Stomach smooth muscle (tissue), 2 donors: ENCODE measurements around the gene MBNL1.
A peak's percentile ranks its signal among the peaks of the same experiment; 100 is the strongest.

Experiments used
- H3K27ac ChIP-seq: one replicate; pipeline ENCODE4 v1.7.0; 2013; ENCODE audit warnings: mild to moderate bottlenecking, low read length, inconsistent platforms
- H3K27me3 ChIP-seq, 2 donors: one replicate each; pipeline ENCODE4 v1.7.0; 2013; ENCODE audit warnings: low read length in 2 of 2; ENCODE audit not compliant: insufficient read depth in 2 of 2, control insufficient read depth in 1 of 2
- H3K36me3 ChIP-seq, 2 donors: one replicate each; pipeline ENCODE4 v1.7.0; 2013; ENCODE audit warnings: low read length in 2 of 2; ENCODE audit not compliant: control insufficient read depth in 2 of 2, insufficient read depth in 2 of 2
- H3K4me1 ChIP-seq: one replicate; pipeline ENCODE4 v1.7.0; 2013; ENCODE audit warnings: low read length; ENCODE audit not compliant: control insufficient read depth, insufficient read depth
- H3K4me3 ChIP-seq, 2 donors: one replicate each; pipeline ENCODE4 v1.7.0; 2013; ENCODE audit warnings: low read length in 2 of 2
- H3K9ac ChIP-seq, 2 donors: one replicate each; pipeline ENCODE4 v1.7.0; 2013; ENCODE audit warnings: low read length in 2 of 2, mild to moderate bottlenecking in 1 of 2
- H3K9me3 ChIP-seq, 2 donors: one replicate each; pipeline ENCODE4 v1.7.0; 2013; ENCODE audit warnings: low read length in 2 of 2; ENCODE audit not compliant: control insufficient read depth in 2 of 2
- donor health status: healthy.
- donor health status: Pancreatic carcinoma.

Gene MBNL1

DNA sequence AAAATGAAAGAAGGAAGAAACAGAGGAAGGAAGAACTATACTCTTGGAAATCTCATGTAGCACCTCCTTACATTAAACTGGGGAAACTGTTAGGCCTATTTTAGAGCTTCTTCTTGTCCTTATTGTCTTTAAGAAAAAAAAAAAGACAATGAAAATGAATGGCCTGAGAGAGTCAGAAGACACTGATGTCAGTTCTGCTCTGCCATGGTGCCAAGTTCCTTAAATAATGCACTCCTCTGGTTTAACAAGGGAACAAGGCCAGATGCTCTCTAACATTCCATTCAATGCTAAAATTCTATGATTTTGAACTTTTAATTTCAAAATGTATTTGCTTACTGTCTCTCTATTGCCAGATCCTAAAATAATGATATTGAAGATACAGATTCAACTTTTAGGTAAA is 4.4 kb upstream of the MBNL1 start:
- Histone ChIP-seq H3K36me3 (no peaks in the 10 kb centered on the region), H3K4me3 (no peak overlapping the region), H3K27ac (peak overlapping the region; percentile 56), H3K4me1 (peaks cover 16% of the 10 kb centered on the region), H3K27me3 (no peaks in the 10 kb centered on the region), H3K9ac (no peak overlapping the region), H3K9me3 (no peaks in the 10 kb centered on the region)

DNA sequence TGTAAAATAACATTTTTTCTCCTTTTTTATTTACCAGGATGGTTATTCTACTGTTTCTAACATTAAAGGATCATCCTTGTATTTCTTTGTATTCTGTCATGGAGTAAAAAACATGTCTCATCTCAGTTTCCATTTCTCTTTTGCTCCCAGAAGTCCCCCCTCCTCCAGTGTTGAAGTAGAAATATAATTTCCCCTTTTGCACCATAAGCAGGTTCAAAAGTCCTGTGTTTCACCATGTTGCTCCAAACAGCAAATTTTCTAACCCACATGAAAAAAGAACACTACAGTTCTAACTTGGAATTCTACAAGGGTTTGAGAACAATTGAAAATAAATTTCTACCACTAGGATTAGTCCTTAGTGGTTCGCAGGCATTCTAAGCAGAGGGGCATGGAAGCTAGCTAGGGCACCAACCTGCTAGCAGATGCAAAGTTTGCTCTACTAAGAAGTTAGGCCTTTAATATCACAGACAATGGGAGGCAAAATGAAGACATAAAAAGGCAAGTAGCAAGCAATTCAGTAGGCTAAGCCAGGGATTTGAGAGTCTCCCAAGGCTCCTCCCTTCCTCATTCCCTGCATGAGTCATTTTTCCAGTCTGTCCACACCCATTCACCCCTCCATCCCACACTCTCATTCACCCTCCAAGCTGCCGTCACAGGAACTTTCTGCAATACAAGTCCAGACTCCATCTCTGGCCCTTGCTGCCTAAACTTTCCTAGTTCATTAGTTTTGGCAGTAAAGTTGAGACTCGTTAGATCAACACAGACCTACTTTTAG is 2.3 kb upstream of the MBNL1 start:
- Histone ChIP-seq H3K4me1 (peaks cover 16% of the 10 kb centered on the region), H3K4me3 (peak overlapping the region; percentile 83 to 95), H3K27ac (peak overlapping the region; percentile 97), H3K9ac (peak overlapping the region; percentile 97), H3K27me3 (no peaks in the 10 kb centered on the region), H3K9me3 (no peaks in the 10 kb centered on the region), H3K36me3 (no peaks in the 10 kb centered on the region)

DNA sequence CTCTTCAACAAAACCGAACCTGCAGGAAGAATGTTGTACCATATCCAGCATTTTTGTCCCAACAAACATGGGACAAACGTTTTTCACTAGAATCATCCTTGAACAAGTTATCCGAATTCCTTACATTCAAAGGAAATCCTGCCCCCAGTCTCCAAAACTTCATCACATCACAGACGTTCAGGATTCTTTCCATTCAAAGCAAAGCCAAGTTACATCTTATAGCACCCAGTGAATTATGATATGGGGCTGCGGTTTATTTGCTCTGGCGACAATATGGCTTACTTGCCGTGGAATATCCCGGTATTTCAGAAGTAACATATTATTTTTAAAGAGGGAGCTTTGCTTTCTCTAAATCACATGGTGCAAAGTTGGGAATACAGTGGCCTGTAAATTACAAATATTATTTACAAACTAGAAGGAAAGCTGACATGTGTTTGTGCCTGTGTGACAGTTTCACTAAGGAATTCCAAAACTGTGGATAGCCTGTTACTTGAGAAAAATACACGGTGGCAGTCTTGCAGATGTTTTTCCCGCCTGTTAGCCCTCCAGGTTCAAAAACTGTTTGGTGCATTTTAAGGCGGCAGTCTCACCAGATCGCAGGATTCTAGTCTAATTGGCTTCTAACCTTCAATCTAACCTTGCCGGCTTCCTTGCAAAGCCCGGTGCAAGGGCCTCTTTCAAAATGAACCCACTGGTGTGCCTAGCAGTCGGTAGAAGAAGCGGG is 736 bp upstream of the MBNL1 start:
- H3K4me1 ChIP-seq = peaks cover 16% of the 10 kb centered on the region
- no peaks in the 10 kb centered on the region for H3K27me3 ChIP-seq
- H3K36me3 ChIP-seq = no peaks in the 10 kb centered on the region
- H3K9me3 ChIP-seq = no peaks in the 10 kb centered on the region
- H3K4me3 ChIP-seq = peak overlapping the region; percentile 83 to 95
- peak overlapping the region; percentile 97 for H3K27ac ChIP-seq
- H3K9ac ChIP-seq = peak overlapping the region; percentile 97

DNA sequence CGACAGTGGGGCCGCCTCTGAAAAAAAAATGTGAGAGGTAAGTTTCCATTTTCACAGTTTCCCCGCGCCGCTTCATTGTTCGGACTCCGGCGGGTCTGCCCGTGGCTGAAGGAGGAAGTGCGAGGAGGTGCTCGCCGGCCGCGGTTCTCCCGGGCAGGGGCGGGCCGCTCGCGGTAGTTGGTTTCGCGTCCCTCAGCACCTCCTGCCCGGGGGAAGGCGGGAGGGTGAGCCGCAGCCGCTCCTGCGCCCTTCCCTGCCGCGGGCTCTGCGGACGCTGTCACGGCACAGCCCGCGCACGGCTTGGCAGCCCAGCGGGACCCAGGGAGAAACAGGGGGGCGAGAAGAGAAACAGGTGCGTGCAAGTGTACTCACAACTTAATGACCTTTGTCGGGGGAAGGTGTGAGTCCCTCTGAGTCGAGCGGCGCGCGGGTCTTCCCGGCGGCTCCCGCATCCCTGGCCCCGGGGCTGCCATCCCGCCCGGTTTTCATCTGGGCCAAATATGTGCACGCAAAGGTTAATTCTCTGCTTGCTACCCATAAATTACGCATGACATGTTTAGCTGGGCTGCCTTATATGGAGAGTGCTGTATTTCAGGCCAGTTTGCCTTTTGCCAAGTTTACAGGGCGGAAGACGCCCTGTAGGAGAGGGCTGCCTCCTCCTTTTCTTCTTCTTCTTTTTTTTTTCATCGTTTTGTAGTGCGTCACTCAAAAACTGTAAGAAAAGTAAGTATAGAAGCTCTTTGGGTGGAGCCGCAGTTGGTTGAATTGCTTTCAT is 514 bp downstream of the MBNL1 start:
- Histone ChIP-seq H3K9me3 (no peaks in the 10 kb centered on the region), H3K4me3 (peak overlapping the region; percentile 83 to 95), H3K27ac (peak overlapping the region; percentile 97), H3K36me3 (no peaks in the 10 kb centered on the region), H3K27me3 (no peaks in the 10 kb centered on the region), H3K4me1 (peaks cover 10% of the 10 kb centered on the region), H3K9ac (peak overlapping the region; percentile 97)

DNA sequence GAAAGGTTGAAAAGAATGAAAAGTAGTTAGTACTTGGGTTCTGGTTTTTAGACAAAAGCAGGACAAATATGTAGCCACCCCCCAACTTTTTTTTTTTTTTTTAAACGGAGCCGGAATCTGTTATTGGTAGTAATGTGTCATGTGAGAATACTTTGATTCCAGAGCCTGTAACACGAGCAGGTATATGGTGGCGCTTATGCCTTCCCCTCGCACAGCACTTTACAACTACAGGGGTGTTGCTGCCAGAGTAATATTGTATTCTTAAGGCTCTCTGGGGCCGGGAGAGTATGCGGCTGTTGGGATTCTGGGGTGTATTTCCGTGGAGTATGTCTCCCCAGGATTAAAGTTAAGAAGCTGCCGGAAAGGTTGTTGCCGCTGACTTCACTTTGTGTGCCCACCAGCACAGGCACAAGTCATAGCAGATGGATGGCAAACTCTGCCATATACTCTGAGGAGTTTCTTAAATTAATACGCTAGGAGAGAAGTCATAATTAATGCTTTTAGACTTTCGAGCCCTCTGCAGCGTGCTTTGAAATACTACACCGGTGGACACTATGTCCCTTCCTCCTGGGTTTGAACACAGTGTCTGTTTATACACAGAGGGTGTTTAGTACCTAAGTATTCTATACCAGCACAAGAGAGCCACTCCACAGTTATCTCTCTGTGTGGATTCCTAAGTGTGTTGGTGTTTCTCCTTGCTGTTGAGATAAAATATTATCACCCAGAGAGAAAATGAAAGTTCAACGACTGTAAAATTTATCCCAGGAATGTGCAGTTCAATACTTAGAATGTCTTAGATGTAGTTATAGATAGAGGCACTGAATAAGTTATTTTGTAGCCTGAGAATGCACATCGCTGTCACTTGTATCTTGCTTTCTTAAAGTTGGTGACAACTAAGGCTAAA is 1.4 kb downstream of the MBNL1 start:
- Histone ChIP-seq H3K36me3 (no peaks in the 10 kb centered on the region), H3K4me3 (peak overlapping the region; percentile 83 to 95), H3K27ac (peak overlapping the region; percentile 97), H3K9me3 (no peaks in the 10 kb centered on the region), H3K9ac (peak overlapping the region; percentile 97), H3K27me3 (no peaks in the 10 kb centered on the region), H3K4me1 (peaks cover 12% of the 10 kb centered on the region)

DNA sequence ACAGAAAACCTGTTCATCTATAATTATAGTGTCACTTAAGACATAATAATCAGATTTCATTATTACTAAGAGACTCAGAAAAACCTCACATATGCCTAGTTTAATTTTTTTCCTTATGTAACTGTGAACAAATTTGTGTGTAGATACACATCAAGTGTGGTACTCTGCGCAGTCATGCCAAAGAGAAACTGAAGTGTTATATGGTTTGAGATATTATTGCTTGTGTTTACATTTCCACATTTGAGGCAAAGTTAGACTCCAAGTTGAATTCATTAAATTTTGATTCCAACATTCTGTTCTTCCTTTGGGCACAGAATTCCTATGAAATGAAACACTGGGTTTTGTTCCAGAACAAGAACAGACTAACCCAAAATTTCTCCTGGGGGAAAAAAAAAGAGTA is 2.2 kb downstream of the MBNL1 start:
- Histone ChIP-seq H3K4me3 (peak overlapping the region; percentile 83 to 95), H3K27ac (peak overlapping the region; percentile 97), H3K4me1 (peaks cover 16% of the 10 kb centered on the region), H3K36me3 (no peaks in the 10 kb centered on the region), H3K9me3 (no peaks in the 10 kb centered on the region), H3K27me3 (no peaks in the 10 kb centered on the region), H3K9ac (peak overlapping the region; percentile 97)

DNA sequence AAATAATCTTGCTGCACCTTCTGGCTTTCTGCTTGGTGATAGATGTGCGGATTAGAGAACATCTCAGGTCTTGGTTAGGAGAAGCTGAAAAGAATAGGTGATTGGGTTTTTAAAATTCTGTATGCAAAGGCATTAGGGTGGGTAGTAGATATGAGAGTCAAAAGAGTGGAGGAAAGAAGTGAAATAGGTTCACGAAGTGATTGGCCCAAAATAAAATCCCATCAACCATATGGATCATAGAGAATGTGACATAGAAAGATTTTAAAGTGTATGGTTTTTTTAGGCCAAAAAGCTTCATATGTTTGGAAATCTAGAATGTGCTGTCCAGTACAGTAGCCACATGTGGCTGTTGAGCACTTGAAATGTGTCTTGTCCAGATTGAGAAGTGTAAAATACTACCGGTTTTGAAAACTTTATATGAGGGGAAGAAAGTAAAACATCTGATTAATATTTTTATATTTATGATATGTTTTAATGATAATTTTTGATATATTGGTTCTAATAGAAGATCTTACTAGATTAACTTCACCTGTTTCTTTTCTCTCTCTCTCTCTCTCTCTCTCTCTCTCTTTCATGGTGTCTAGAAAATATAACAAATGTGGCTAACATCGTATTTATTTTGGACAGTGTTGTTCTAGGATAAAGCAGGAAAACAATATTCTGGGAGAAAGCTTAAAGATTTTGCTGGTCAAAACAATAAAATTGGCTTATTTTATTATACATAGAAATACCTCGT is 2.9 kb downstream of the MBNL1 start:
- Histone ChIP-seq H3K36me3 (no peaks in the 10 kb centered on the region), H3K27ac (peak overlapping the region; percentile 97), H3K9ac (peak overlapping the region; percentile 97), H3K9me3 (no peaks in the 10 kb centered on the region), H3K4me3 (peak overlapping the region; percentile 83 to 95), H3K4me1 (peaks cover 14% of the 10 kb centered on the region), H3K27me3 (no peaks in the 10 kb centered on the region)

DNA sequence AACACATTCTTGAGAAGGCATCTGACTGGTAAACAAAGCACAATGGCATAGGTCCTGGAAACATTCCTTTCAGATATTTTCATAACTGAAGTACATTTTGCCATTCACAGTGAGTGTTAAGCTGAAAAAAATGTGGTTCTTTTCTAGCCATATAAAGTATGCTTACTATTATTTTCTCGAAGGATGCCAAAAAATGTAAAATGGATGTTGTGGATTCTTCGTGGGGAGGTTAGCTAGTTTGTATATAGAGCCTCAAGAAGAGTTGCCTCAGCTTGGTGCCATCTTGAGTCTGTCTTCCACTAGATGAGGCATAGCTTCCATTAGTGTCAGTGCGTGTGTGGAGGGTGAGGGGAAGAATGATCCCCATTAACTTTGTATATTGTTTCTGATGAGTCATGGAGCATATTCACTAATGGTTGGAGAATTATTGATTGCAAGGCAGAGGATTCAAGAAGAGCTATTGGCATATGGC is 4.1 kb downstream of the MBNL1 start:
- H3K36me3 ChIP-seq = no peaks in the 10 kb centered on the region
- peak overlapping the region; percentile 30 to 50 for H3K4me3 ChIP-seq
- H3K27me3 ChIP-seq = no peaks in the 10 kb centered on the region
- H3K9ac ChIP-seq = peak overlapping the region in 1 of 2 donors; percentile 97
- H3K27ac ChIP-seq = peak overlapping the region; percentile 38
- H3K9me3 ChIP-seq = no peaks in the 10 kb centered on the region
- H3K4me1 ChIP-seq = peaks cover 12% of the 10 kb centered on the region

DNA sequence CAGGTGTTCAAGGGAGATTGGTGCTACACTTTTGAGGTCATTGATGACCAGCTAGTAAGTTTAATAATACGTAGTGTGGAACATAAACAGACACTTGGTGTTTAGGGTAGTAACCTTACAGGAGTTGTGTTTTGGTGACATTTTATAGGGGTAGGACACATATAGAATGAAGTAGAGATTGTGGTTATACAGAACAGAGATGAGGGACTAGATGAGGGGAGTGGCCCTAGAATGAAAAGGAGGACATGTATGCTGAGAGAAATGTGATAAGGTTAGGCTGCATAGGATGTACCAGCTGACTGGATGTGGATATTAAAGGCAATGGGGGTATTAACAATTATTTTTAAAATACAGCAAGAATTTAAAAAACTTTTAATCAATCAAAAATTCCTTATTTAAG is 8.0 kb downstream of the MBNL1 start:
- Histone ChIP-seq H3K4me1 (peaks cover 16% of the 10 kb centered on the region), H3K4me3 (peak overlapping the region; percentile 17 to 27), H3K9ac (no peak overlapping the region), H3K27me3 (no peaks in the 10 kb centered on the region), H3K9me3 (no peaks in the 10 kb centered on the region), H3K36me3 (no peaks in the 10 kb centered on the region), H3K27ac (peak overlapping the region; percentile 42)
